Measurements from ENCODE around the gene SLC35F1. TPM values are rescaled to one million over a fixed set of nuclear protein-coding genes. Genes with fewer than 3 reads are reported as not detected.

SLC35F1 gene
- total and polyA plus RNA-seq, 2 donors (not counting 3 experiments of a cell fraction or from before 2014, with no cell fraction given), result not detected

- no peak for DNase-seq (ENCODE audit: low read depth, low spot score)
- H3K9me3 ChIP-seq (replicated peaks; ENCODE audit: control insufficient read depth, insufficient read depth, low read length), result no peaks in the 10 kb centered on the region
- no peak for TF ChIP-seq MAX (IDR thresholded peaks at IDR 0.05; ENCODE audit: insufficient read depth, insufficient read length)
- no peak for TF ChIP-seq EZH2 (IDR thresholded peaks at IDR 0.05; ENCODE audit: borderline replicate concordance, low read depth, low read length, severe bottlenecking)
- no peak for TF ChIP-seq POLR2AphosphoS5 (IDR thresholded peaks at IDR 0.05; ENCODE audit: insufficient read depth, low read depth, low read length)
- TF ChIP-seq MYC (IDR thresholded peaks at IDR 0.05; ENCODE audit: low read depth, low read length), result no peak
- TF ChIP-seq JUN (IDR thresholded peaks at IDR 0.05; ENCODE audit: borderline replicate concordance, insufficient read depth, insufficient read length, low read depth), result no peak
- no peak for TF ChIP-seq POLR2A (IDR thresholded peaks at IDR 0.05; ENCODE audit: low read depth, low read length)
- ChIA-PET CTCF (no interaction called here), POLR2A (no interaction called here)
- no peaks in the 10 kb centered on the region for H4K20me1 ChIP-seq (replicated peaks; ENCODE audit: control insufficient read depth, extremely low read depth, insufficient read depth, low read length)
- no peaks in the 10 kb centered on the region for H3K4me1 ChIP-seq (ENCODE audit: control insufficient read depth, extremely low read depth, insufficient read depth, low read length)
- H3K9ac ChIP-seq (replicated peaks; ENCODE audit: extremely low read depth, insufficient read depth, low read length), result no peak overlapping the region
- dilution Hi-C loops (cut with MboI; ENCODE audit: extremely low pct_ligation_motif_present, low sequenced_read_pairs) (no loop called here), intact Hi-C loops (cut with micrococcal nuclease) (no loop called here)
- no peaks in the 10 kb centered on the region for H3K36me3 ChIP-seq (ENCODE audit: control insufficient read depth in 2 of 2, extremely low read depth in 1 of 2, insufficient read depth in 2 of 2, low read length in 2 of 2)
- no TSS peak for BruUV-seq (replicated peaks)
- no peaks in the 10 kb centered on the region for H3K9me1 ChIP-seq (replicated peaks; ENCODE audit: control insufficient read depth, extremely low read depth, insufficient read depth, low read length)
- no peaks in the 10 kb centered on the region for H3K27me3 ChIP-seq (ENCODE audit: control insufficient read depth in 2 of 2, insufficient read depth in 2 of 2, low read length in 2 of 2)
- H2AFZ ChIP-seq (ENCODE audit: low read depth, low read length), result no peak overlapping the region
- H3K79me2 ChIP-seq (ENCODE audit: control insufficient read depth, insufficient read depth, low read length), result no peaks in the 10 kb centered on the region
- H3K4me2 ChIP-seq (ENCODE audit: insufficient read depth, low read length), result no peak overlapping the region
- H3K27ac ChIP-seq (ENCODE audit: insufficient read depth, low read depth, low read length), result no peak overlapping the region
- no peak overlapping the region for H3K4me3 ChIP-seq (replicated peaks in 1 of 3; ENCODE audit: insufficient read depth in 1 of 3, low read depth in 1 of 3, low read length in 3 of 3)
- FAIRE-seq, result no peak
Measured at GRCh38 chr6:118296129-118296901, 389.3 kb downstream of the SLC35F1 start.

- Histone ChIP-seq H3K4me2 (ENCODE audit: insufficient read depth, low read length) (no peak overlapping the region), H3K27me3 (ENCODE audit: control insufficient read depth in 2 of 2, insufficient read depth in 2 of 2, low read length in 2 of 2) (no peaks in the 10 kb centered on the region), H2AFZ (ENCODE audit: low read depth, low read length) (no peak overlapping the region), H3K9me1 (replicated peaks; ENCODE audit: control insufficient read depth, extremely low read depth, insufficient read depth, low read length) (no peaks in the 10 kb centered on the region), H3K27ac (ENCODE audit: insufficient read depth, low read depth, low read length) (no peak overlapping the region), H3K9ac (replicated peaks; ENCODE audit: extremely low read depth, insufficient read depth, low read length) (no peak overlapping the region), H4K20me1 (replicated peaks; ENCODE audit: control insufficient read depth, extremely low read depth, insufficient read depth, low read length) (no peaks in the 10 kb centered on the region), H3K36me3 (ENCODE audit: control insufficient read depth in 2 of 2, extremely low read depth in 1 of 2, insufficient read depth in 2 of 2, low read length in 2 of 2) (no peaks in the 10 kb centered on the region), H3K9me3 (replicated peaks; ENCODE audit: control insufficient read depth, insufficient read depth, low read length) (no peaks in the 10 kb centered on the region), H3K4me3 (replicated peaks in 1 of 3; ENCODE audit: insufficient read depth in 1 of 3, low read depth in 1 of 3, low read length in 3 of 3) (no peak overlapping the region), H3K4me1 (ENCODE audit: control insufficient read depth, extremely low read depth, insufficient read depth, low read length) (no peaks in the 10 kb centered on the region), H3K79me2 (ENCODE audit: control insufficient read depth, insufficient read depth, low read length) (no peaks in the 10 kb centered on the region)
- no peak for DNase-seq (ENCODE audit: low read depth, low spot score)
- dilution Hi-C loops (cut with MboI; ENCODE audit: extremely low pct_ligation_motif_present, low sequenced_read_pairs), result no loop called here
- ChIA-PET POLR2A (no interaction called here), CTCF (no interaction called here)
- TF ChIP-seq POLR2AphosphoS5 (IDR thresholded peaks at IDR 0.05; ENCODE audit: insufficient read depth, low read depth, low read length), result no peak
- no peak for TF ChIP-seq FOS (IDR thresholded peaks at IDR 0.05; ENCODE audit: borderline replicate concordance, insufficient read depth, low read length)
- TF ChIP-seq CTCF (IDR thresholded peaks at IDR 0.05; ENCODE audit: extremely low read depth in 1 of 2, insufficient read depth in 1 of 2, low read depth in 1 of 2, low read length in 2 of 2), result no peak
- TF ChIP-seq JUN (IDR thresholded peaks at IDR 0.05; ENCODE audit: borderline replicate concordance, insufficient read depth, insufficient read length, low read depth), result no peak
- no peak for TF ChIP-seq MAX (IDR thresholded peaks at IDR 0.05; ENCODE audit: insufficient read depth, insufficient read length)
- TF ChIP-seq EZH2 (IDR thresholded peaks at IDR 0.05; ENCODE audit: borderline replicate concordance, low read depth, low read length, severe bottlenecking), result no peak
- TF ChIP-seq POLR2A (IDR thresholded peaks at IDR 0.05; ENCODE audit: low read depth, low read length), result no peak
- no peak for TF ChIP-seq GATA2 (IDR thresholded peaks at IDR 0.05; ENCODE audit: insufficient read depth, insufficient read length, low read depth, low read length)
- TF ChIP-seq MYC (IDR thresholded peaks at IDR 0.05; ENCODE audit: low read depth, low read length), result no peak
- FAIRE-seq, result no peak
- BruUV-seq (replicated peaks), result no TSS peak
- intact Hi-C loops (cut with micrococcal nuclease), result no loop called here
Measured at GRCh38 chr6:118297821-118298220, 390.8 kb downstream of the SLC35F1 start.

Measured in endothelial cell of umbilical vein (primary cell).